Choroid plexus epithelial cell (primary cell): ENCODE results near the gene ADTRP.

Source experiments
- DNase-seq: peaks from one replicate; pipeline ENCODE4 v3.0.0-alpha.2; 2010; ENCODE audit warnings: low read depth
- H3K4me3 ChIP-seq: 2 replicates; pipeline ENCODE4 v1.5.1; 2011; ENCODE audit warnings: low read depth, mild to moderate bottlenecking, control low read depth, low read length, moderate library complexity
- TF ChIP-seq, protein P1 (sequence below): conservative IDR thresholded peaks from 2 replicates; pipeline ENCODE4 v1.5.1; 2011; ENCODE audit warnings: low read depth, mild to moderate bottlenecking, control low read depth, inconsistent platforms, low read length, moderate library complexity

The ADTRP gene

DNA sequence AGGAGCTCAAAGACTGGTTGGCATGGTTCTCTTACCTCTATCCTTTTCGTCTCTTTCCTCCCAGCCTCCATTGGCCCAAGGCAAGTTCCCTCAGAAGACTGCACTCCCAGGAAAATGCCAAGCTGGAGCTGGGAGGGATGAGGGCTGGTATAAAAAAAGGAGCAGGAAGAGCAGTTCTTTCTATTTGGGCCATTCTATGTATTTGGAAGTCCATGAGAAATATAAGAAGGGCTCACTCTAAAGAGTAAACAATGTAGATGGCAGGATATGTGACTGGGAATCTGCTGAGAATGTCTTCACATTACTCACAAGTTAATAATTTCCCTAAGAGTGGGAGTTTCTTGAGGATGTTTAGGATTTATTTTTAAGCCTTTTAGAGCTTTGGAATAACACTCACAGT is 36.6 kb upstream of the ADTRP start:
- DNase-seq = peak; percentile 43
- H3K4me3 ChIP-seq = no peak overlapping the region
- TF ChIP-seq, protein P1, sequence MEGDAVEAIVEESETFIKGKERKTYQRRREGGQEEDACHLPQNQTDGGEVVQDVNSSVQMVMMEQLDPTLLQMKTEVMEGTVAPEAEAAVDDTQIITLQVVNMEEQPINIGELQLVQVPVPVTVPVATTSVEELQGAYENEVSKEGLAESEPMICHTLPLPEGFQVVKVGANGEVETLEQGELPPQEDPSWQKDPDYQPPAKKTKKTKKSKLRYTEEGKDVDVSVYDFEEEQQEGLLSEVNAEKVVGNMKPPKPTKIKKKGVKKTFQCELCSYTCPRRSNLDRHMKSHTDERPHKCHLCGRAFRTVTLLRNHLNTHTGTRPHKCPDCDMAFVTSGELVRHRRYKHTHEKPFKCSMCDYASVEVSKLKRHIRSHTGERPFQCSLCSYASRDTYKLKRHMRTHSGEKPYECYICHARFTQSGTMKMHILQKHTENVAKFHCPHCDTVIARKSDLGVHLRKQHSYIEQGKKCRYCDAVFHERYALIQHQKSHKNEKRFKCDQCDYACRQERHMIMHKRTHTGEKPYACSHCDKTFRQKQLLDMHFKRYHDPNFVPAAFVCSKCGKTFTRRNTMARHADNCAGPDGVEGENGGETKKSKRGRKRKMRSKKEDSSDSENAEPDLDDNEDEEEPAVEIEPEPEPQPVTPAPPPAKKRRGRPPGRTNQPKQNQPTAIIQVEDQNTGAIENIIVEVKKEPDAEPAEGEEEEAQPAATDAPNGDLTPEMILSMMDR = no peak

DNA sequence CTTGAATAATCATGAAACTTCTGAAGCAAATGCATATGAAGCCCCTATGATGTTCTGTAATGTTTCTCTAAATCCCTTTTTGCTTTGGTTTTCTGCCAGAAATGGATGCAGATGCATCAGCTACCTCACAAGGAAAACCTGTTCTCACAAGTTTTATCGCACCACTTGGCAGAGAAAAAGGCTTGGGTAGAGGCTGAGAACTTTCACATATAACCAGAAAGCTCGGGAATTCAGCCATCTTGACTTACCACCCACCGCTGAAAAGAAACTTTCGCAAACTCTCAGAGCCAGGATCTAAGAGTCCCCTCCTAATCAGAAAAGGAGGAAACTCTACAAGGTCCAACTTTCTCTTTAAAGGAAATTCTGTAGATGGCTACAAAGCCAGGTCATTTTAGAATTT is 36.2 kb upstream of the ADTRP start:
- TF ChIP-seq, protein P1 = no peak
- H3K4me3 ChIP-seq = no peak overlapping the region
- DNase-seq = no peak

DNA sequence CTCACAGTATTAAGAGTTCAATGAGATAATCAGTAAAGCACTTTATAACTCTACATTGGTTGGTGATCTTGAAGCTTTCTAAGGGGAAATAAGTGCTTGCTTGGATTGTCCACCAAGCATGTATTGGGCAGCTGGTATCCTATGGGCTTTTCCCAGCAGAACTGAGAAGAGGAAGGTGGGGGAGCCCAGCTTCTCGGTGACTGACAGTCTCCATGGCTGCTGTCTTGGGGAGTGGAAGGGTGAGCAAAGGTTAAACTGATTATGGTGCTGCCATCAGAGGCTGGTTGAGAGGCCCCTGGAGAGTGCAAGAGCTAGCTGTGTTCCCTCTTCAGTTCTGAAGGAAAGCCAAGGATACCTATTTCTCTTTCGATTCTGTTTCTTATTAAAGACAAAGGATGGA is 35.5 kb upstream of the ADTRP start:
- DNase-seq = no peak
- H3K4me3 ChIP-seq = no peak overlapping the region
- TF ChIP-seq, protein P1 = no peak

DNA sequence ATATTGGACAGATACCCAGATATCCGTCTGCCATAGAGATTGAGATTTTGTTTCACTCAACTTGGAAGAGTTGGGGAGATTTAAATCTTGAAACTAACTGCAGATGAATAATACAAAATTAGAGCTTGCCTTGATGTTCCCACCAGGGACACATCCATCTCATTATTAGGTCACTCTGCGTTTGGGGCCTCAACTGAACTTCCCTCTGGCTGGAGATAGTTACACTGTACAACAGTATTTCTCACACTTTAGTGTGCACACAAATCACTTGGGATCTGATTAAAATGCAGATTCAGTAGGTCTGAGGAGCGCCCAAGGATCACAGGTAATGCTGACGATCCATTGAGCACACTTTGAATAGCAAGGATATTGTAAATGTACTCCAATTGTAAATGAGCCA is 35.0 kb upstream of the ADTRP start:
- TF ChIP-seq, protein P1 = no peak
- no peak overlapping the region for H3K4me3 ChIP-seq
- DNase-seq = no peak

DNA sequence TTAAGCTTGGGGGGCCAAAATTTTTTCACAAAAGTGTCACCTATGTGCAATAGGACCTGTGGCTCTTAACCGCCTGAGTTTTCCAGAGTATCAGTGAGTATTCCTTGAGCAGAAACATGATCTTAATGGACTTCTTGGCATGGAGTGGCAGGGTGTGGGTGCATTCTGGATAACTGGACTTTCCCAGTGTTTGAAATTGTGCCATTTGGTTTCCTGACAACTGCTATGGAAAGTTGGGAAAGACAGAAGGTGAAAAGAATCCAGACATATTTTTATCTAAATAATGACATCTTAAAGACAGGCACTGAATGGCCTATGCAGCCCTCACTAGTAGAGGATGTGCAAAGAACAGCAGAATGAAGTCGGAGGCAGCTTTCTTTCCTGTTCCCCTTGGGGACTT is 34.3 kb upstream of the ADTRP start:
- DNase-seq = no peak

DNA sequence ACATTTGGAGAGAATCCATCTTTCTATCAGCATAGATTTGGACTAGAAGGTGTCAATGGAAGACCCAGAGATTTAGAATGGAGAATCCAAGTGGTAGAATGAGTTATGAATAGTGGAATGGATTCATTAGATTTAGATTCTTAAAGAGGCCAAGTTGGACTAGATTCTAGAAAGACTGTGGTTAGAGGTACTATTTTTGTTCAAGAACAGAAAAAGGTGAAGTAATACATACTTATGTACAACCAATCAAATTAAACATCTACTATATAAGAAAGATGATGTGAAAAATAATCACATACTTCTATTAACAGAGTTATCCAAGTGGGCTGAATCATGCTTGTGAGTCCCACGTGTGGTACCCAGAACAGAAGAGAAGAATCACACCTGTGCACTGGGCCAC is 33.8 kb upstream of the ADTRP start:
- TF ChIP-seq, protein P1 = no peak
- no peak overlapping the region for H3K4me3 ChIP-seq
- no peak for DNase-seq

More for the DNA sequence above, 34.3 kb upstream of the ADTRP start:
- no peak overlapping the region for H3K4me3 ChIP-seq
- TF ChIP-seq, protein P1 = no peak

DNA sequence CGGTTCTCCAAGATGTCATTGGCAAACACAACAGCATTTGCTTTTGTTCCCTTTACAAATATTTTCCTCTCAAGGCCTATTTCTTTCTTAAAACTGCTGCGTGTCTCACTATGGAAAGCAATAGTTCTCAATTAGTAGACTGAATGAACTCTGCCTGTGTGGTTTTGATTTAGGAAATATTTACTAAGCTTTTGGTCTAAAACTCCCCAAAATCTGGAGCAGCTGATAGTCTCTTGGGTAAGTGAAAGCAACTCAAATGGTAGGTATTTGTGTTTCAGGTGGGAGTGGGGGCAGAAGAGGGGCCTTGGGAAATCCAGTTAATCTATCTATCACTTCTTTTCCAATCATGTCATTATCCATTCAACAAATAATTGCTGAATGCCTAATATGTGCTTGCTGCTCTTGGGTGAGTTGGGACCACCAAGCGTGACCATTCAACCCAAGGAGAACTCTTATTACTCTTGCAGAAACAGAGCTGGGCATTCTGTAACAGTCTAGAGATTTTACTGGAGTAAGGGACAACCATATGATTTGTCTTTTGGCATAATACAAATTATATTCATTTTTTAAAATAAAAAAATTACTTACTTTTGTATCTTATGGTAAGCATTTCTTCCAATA is 33.2 kb upstream of the ADTRP start:
- H3K4me3 ChIP-seq = no peak overlapping the region
- no peak for DNase-seq
- TF ChIP-seq, protein P1 = no peak
